ACC112 (cell line): ENCODE results near the gene SERGEF.
"Not testable (repeated sequence)": the region's sequence is repeated elsewhere in the genome, so short reads cannot be mapped to it uniquely, and the experiment has no call there.

Experiments used
- H2AFZ ChIP-seq: fragments of 200-600 bp; sonication (generic); one replicate; pipeline ENCODE4 v1.6.0; 2017; ENCODE audit warnings: antibody characterized with exemption, low read length; ENCODE audit not compliant: unreplicated experiment
- H3K27ac ChIP-seq: fragments of 200-600 bp; sonication (generic); 2 replicates; pipeline ENCODE4 v1.5.1; 2014; ENCODE audit warnings: low read depth, mild to moderate bottlenecking, antibody characterized with exemption, low read length, moderate library complexity
- H3K27me3 ChIP-seq: fragments of 200-600 bp; sonication (generic); 2 replicates; pipeline ENCODE4 v1.6.1; 2014; ENCODE audit warnings: mild to moderate bottlenecking, antibody characterized with exemption, low read length, moderate library complexity, mixed read lengths; ENCODE audit not compliant: insufficient read depth
- H3K36me3 ChIP-seq: fragments of 200-600 bp; sonication (generic); 2 replicates; pipeline ENCODE4 v1.6.1; 2016; ENCODE audit warnings: mild to moderate bottlenecking, antibody characterized with exemption, low read length, moderate library complexity, mixed read lengths; ENCODE audit not compliant: insufficient read depth
- H3K4me1 ChIP-seq: fragments of 200-600 bp; sonication (generic); one replicate; pipeline ENCODE4 v1.6.1; 2016; ENCODE audit warnings: low read length, mixed read lengths; ENCODE audit not compliant: insufficient read depth, unreplicated experiment, control insufficient read depth
- H3K4me3 ChIP-seq: fragments of 200-600 bp; sonication (generic); 2 replicates; pipeline ENCODE4 v1.5.1; 2014; ENCODE audit warnings: mild to moderate bottlenecking, low read depth, low read length
- H3K79me2 ChIP-seq: fragments of 200-600 bp; sonication (generic); one replicate; pipeline ENCODE4 v1.6.0; 2016; ENCODE audit warnings: low read length; ENCODE audit not compliant: control insufficient read depth, unreplicated experiment, insufficient read depth

SERGEF gene

DNA sequence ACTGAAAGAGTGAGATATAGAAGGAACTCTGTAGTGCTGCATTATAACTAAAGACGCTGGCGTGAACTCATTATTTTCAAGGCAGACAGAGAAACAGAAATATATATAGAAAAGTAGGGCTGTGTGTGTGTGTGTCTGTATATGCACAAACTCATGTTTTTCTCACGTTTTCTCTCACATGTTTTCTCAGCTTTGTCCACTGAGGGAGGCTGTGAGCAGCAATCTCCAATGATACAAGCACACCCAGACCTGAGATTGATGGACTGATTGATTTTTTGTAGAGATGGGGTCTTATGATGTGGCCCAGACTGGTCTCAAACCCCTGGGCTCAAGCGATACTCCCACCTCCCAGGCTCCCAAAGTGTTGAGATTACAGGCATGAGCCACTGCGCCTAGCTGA lies 122.5 kb downstream of the SERGEF start:
- H3K27me3 ChIP-seq, result no peaks in the 10 kb centered on the region
- no peak overlapping the region for H2AFZ ChIP-seq
- H3K4me1 ChIP-seq, result no peaks in the 10 kb centered on the region
- no peak overlapping the region for H3K4me3 ChIP-seq
- H3K36me3 ChIP-seq, result no peaks in the 10 kb centered on the region
- no peaks in the 10 kb centered on the region for H3K79me2 ChIP-seq
- no peak overlapping the region for H3K27ac ChIP-seq

DNA sequence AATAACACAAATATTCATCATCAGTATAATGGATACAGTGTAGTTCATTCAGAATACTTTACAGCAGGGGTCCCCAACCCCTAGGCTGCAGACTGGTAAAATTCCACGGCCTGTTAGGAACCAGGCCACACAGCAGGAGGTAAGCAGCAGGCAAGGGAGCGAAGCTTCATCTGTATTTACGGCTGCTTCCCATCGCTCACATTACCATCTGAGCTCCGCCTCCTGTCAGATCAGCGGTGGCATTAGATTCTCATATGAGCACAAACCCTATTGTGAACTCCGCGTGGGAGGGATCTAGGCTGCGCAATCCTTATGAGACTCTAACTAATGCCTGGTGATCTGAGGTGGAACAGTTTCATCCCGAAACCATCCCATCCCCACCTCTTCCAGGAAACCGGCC lies 125.1 kb downstream of the SERGEF start:
- H3K79me2 ChIP-seq, result no peaks in the 10 kb centered on the region
- no peak overlapping the region for H2AFZ ChIP-seq
- H3K27me3 ChIP-seq, result no peaks in the 10 kb centered on the region
- H3K36me3 ChIP-seq, result no peaks in the 10 kb centered on the region
- no peak overlapping the region for H3K4me3 ChIP-seq
- no peaks in the 10 kb centered on the region for H3K4me1 ChIP-seq
- H3K27ac ChIP-seq, result no peak overlapping the region

GRCh38 chr11:17883946-17884345 lies 128.9 kb downstream of the SERGEF start:
- Histone ChIP-seq H3K27me3 (no peaks in the 10 kb centered on the region), H2AFZ (no peak overlapping the region), H3K36me3 (no peaks in the 10 kb centered on the region), H3K27ac (no peak overlapping the region), H3K4me1 (no peaks in the 10 kb centered on the region), H3K4me3 (no peak overlapping the region), H3K79me2 (no peaks in the 10 kb centered on the region)

- Histone ChIP-seq H3K36me3 (no peaks in the 10 kb centered on the region), H3K27me3 (no peaks in the 10 kb centered on the region), H2AFZ (no peak overlapping the region), H3K27ac (no peak overlapping the region), H3K79me2 (no peaks in the 10 kb centered on the region), H3K4me3 (no peak overlapping the region), H3K4me1 (no peaks in the 10 kb centered on the region)
Observed at GRCh38 chr11:17883057-17883456, 129.8 kb downstream of the SERGEF start.

GRCh38 chr11:17878743-17879142 lies 134.1 kb downstream of the SERGEF start:
- Histone ChIP-seq H3K36me3 (no peaks in the 10 kb centered on the region), H3K79me2 (no peaks in the 10 kb centered on the region), H3K4me1 (no peaks in the 10 kb centered on the region), H3K27me3 (no peaks in the 10 kb centered on the region), H3K4me3 (no peak overlapping the region), H2AFZ (no peak overlapping the region), H3K27ac (no peak overlapping the region)

DNA sequence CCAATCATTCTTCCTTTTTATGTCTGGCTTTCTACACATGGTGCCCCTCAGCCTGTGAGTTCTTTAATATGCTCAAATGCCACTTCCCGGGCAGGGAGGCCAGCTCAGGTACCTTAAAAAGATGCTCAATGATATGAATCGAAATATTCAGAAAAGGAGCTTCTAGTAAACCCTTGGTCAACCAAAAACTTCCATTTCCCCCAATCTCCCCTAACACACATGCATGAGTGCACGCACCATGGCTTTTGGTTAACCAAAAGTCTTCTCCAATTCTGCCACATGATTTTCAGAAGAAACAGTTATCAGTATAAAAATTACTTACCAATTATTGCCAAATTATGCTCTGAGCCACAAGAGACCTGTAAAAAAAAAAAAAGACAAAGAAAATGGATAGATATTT lies 135.0 kb downstream of the SERGEF start:
- no peak overlapping the region for H2AFZ ChIP-seq
- H3K36me3 ChIP-seq, result no peaks in the 10 kb centered on the region
- no peak overlapping the region for H3K27ac ChIP-seq

GRCh38 chr11:17876827-17877226 lies 136.0 kb downstream of the SERGEF start:
- no peaks in the 10 kb centered on the region for H3K36me3 ChIP-seq
- no peaks in the 10 kb centered on the region for H3K79me2 ChIP-seq
- no peaks in the 10 kb centered on the region for H3K4me1 ChIP-seq
- no peak overlapping the region for H3K4me3 ChIP-seq
- H2AFZ ChIP-seq, result no peak overlapping the region
- no peak overlapping the region for H3K27ac ChIP-seq
- H3K27me3 ChIP-seq, result no peaks in the 10 kb centered on the region

More for the DNA sequence above, 135.0 kb downstream of the SERGEF start:
- Histone ChIP-seq H3K27me3 (no peaks in the 10 kb centered on the region), H3K4me3 (no peak overlapping the region), H3K4me1 (no peaks in the 10 kb centered on the region), H3K79me2 (no peaks in the 10 kb centered on the region)

- Histone ChIP-seq H3K4me1 (no peaks in the 10 kb centered on the region), H3K27ac (no peak overlapping the region), H2AFZ (no peak overlapping the region), H3K27me3 (no peaks in the 10 kb centered on the region), H3K36me3 (no peaks in the 10 kb centered on the region), H3K79me2 (no peaks in the 10 kb centered on the region), H3K4me3 (no peak overlapping the region)
Observed at GRCh38 chr11:17875891-17876290, 137.0 kb downstream of the SERGEF start.

- Histone ChIP-seq H3K27ac (no peak overlapping the region), H3K79me2 (no peaks in the 10 kb centered on the region), H3K4me3 (no peak overlapping the region), H2AFZ (no peak overlapping the region), H3K27me3 (no peaks in the 10 kb centered on the region), H3K4me1 (no peaks in the 10 kb centered on the region), H3K36me3 (no peaks in the 10 kb centered on the region)
Observed at GRCh38 chr11:17873586-17873985, 139.3 kb downstream of the SERGEF start.

DNA sequence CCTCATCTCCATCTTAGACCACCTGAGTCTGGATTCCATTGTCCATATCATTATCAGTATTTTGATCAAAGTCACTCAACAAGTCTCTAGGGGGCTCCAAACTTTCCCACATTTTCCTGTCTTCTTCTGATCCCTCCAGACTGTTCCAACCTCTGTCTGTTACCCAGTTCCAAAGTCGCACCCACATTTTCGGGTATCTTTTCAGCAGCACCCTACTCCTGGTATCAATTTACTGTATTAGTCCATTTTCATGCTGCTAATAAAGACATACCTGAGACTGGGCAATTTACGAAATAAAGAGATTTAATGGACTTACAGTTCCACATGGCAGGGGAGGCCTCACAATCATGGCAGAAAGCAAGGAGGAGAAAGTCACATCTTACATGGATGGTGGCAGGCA lies 144.4 kb downstream of the SERGEF start:
- not testable (repeated sequence) for H3K4me1 ChIP-seq, H3K27ac ChIP-seq, H3K27me3 ChIP-seq, H3K4me3 ChIP-seq, H3K79me2 ChIP-seq, H2AFZ ChIP-seq, H3K36me3 ChIP-seq

GRCh38 chr11:17867341-17867740 lies 145.5 kb downstream of the SERGEF start:
- no peaks in the 10 kb centered on the region for H3K27me3 ChIP-seq
- no peak overlapping the region for H2AFZ ChIP-seq
- no peaks in the 10 kb centered on the region for H3K79me2 ChIP-seq
- no peaks in the 10 kb centered on the region for H3K4me1 ChIP-seq
- no peaks in the 10 kb centered on the region for H3K36me3 ChIP-seq
- no peak overlapping the region for H3K4me3 ChIP-seq
- H3K27ac ChIP-seq, result no peak overlapping the region
